Cardiac muscle cell (in vitro differentiated cells and primary cell): Measurements from ENCODE around the gene NCBP2. TPM values are rescaled to one million over a fixed set of nuclear protein-coding genes. Genes with fewer than 3 reads are reported as not detected.

Source experiments
- DNase-seq, 2 donors: peaks; one replicate each; pipeline versions ENCODE4 v3.0.0 to v3.0.0-alpha.2; 2010 to 2017; ENCODE audit warnings: low read depth in 1 of 2, low spot score in 1 of 2
- H3K27ac ChIP-seq: fragments of 200-600 bp; sonication (generic); 2 replicates; pipeline ENCODE4 v1.5.1; 2016
- H3K27me3 ChIP-seq: fragments of 200-600 bp; sonication (generic); 2 replicates; pipeline ENCODE4 v1.6.0; 2016; ENCODE audit warnings: control low read depth
- H3K36me3 ChIP-seq: fragments of 200-600 bp; sonication (generic); 2 replicates; pipeline ENCODE4 v1.5.1; 2016; ENCODE audit warnings: control low read depth
- H3K4me1 ChIP-seq: fragments of 200-600 bp; sonication (generic); 2 replicates; pipeline ENCODE4 v1.8.1; 2017; ENCODE audit warnings: low read depth, mild to moderate bottlenecking, mixed run types
- H3K4me3 ChIP-seq: fragments of 200-600 bp; sonication (generic); 2 replicates; pipeline ENCODE4 v1.5.1; 2016; ENCODE audit warnings: mild to moderate bottlenecking
- H3K9me3 ChIP-seq: fragments of 200-600 bp; sonication (generic); 2 replicates; pipeline ENCODE4 v1.5.1; 2017; ENCODE audit warnings: low read depth, mild to moderate bottlenecking, control low read depth
- polyA plus RNA-seq: library from polyadenylated mRNA; unstranded; fragments of >200 nt; fragmentation: Nextera tagmentation; extraction: Ambion mirVana; gene quantifications from 2 replicates; pipeline ENCODE4 v1.2.1, GENCODE V29; 2016
- total RNA-seq: library from RNA; depleted of rRNA; stranded (reverse); fragments of >200 nt; gene quantifications from 2 replicates; pipeline ENCODE4 v1.2.3, GENCODE V29; 2016
- TF ChIP-seq, protein P1 (sequence below): IDR thresholded peaks from 2 replicates; pipeline ENCODE4 v1.5.1; 2012; ENCODE audit warnings: low read depth, mild to moderate bottlenecking, low read length

The NCBP2 gene
- total and polyA plus RNA-seq, 2 experiments from 2014 or later, result 52.9 to 98.9 TPM

DNA sequence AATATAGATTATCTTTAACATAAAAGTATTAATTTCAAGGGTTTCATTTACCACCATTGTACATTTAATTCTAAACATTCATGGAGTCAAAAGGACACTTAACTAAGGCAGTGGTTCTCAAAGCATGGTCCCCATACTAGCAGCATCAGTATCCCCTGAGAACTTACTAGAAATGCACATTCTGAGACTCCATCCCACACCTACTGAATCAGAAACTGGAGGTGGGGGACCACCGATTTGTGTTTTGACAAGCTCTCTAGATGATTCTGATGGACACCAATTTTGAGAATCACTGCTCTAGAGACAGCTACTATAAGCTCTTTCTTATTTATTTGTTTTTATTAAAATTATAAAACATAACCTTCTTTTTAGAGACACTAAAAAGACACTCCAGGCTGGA is 40.6 kb downstream of the NCBP2 start:
- TF ChIP-seq, protein P1, sequence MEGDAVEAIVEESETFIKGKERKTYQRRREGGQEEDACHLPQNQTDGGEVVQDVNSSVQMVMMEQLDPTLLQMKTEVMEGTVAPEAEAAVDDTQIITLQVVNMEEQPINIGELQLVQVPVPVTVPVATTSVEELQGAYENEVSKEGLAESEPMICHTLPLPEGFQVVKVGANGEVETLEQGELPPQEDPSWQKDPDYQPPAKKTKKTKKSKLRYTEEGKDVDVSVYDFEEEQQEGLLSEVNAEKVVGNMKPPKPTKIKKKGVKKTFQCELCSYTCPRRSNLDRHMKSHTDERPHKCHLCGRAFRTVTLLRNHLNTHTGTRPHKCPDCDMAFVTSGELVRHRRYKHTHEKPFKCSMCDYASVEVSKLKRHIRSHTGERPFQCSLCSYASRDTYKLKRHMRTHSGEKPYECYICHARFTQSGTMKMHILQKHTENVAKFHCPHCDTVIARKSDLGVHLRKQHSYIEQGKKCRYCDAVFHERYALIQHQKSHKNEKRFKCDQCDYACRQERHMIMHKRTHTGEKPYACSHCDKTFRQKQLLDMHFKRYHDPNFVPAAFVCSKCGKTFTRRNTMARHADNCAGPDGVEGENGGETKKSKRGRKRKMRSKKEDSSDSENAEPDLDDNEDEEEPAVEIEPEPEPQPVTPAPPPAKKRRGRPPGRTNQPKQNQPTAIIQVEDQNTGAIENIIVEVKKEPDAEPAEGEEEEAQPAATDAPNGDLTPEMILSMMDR, result no peak
- Histone ChIP-seq H3K4me1 (no peaks in the 10 kb centered on the region), H3K27me3 (no peaks in the 10 kb centered on the region), H3K4me3 (no peak overlapping the region), H3K9me3 (no peaks in the 10 kb centered on the region), H3K36me3 (peaks cover 55% of the 10 kb centered on the region), H3K27ac (no peak overlapping the region)
- no peak for DNase-seq

DNA sequence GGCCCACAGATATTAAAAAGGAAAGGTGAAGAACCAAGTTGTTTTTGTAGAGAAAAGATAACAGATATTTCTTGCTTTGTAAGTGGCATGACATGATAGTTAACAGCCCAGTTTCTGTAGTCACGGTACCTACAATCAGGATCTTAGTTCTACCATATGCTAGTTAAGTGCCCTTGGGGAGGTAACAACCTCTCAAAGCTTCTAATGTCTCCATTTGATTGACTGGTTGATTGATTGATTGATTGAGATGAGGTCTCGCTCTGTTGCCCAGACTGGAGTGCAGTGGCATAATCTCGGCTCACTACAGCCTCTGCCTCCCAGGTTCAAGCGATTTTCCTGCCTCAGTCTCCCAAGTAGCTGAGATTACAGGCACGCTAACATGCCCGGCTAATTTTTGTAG is 46.1 kb downstream of the NCBP2 start:
- Histone ChIP-seq H3K27me3 (no peaks in the 10 kb centered on the region), H3K4me3 (no peak overlapping the region), H3K36me3 (peaks cover 10% of the 10 kb centered on the region), H3K27ac (no peak overlapping the region), H3K9me3 (no peaks in the 10 kb centered on the region), H3K4me1 (no peaks in the 10 kb centered on the region)
- TF ChIP-seq, protein P1, result no peak
- DNase-seq, result no peak

DNA sequence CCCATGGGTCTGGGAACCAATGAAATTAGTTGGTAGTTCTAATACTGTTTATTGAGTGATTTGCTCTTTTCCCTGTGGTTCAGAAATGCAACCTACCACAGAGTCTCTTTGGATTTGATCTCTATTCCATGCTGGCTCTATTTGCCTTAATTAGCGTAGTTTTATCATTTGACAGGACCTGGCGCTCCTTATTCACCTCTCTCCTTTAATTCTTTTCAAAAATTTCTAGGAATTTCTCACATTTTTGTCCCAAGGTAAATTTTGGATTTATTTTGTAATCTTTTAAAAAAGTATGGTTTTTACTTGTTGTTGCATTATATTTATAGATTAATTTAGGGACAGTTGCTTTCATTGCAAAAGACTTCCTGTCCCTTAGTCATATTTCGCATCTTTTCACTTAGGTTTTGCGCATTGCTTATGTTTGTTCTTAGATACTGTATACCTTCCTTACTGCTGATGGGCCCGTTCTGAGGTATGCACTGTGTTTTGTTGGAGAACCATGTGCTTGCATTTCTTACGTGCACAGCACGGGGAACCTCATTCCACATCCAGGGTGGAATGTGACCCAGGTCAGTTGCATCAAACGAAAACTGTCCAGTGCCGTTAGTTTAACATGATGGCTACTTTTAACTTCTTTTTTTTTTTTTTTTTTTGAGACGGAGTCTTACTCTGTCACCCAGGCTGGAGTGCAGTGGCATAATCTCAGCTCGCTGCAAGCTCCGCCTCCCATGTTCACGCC is 47.6 kb downstream of the NCBP2 start:
- no peaks in the 10 kb centered on the region for H3K9me3 ChIP-seq
- H3K27me3 ChIP-seq, result no peaks in the 10 kb centered on the region
- TF ChIP-seq, protein P1, result no peak
- no peak for DNase-seq
- no peaks in the 10 kb centered on the region for H3K4me1 ChIP-seq
- no peak overlapping the region for H3K27ac ChIP-seq
- peaks cover under 1% of the 10 kb centered on the region for H3K36me3 ChIP-seq
- H3K4me3 ChIP-seq, result no peak overlapping the region

DNA sequence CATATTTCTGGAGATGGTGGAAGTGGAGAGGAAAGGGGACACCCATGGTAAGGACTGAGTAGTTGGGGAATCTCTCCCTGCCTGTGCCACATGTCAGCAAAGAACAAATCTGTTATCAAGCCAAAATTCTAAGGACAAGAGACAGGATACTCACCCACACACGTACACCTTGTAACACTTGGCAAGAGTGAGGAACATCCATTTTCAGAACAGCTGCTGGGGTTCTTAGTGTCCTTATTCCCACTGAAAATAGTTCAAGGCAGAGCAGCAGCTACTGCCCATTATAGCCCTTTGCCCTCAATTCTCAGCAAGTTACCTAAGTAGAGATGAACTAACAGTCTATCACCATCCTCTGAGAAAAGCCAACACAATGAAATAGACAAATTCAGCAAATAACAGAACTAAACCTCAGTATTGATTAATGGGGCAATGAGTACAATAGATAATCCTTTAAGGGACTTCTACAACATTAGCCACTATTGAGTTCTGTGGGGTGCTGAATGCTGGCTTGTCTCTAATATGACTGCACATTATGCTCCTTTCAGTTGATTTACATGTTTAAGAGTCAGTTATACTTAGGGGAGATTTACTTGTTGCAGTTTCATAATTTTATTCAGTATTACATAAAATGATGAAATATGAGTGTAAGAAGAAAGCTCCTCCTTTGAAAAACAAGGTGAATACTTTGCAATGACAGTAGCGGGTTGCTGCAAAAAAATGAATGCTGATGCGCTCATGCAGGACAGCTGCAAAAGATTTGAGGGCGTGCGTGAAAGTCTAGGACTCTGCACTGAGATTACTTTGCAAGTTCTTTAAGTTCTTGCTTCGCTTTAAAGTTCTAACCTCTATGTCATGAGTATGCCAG is 52.3 kb downstream of the NCBP2 start:
- Histone ChIP-seq H3K27me3 (no peaks in the 10 kb centered on the region), H3K4me1 (no peaks in the 10 kb centered on the region), H3K27ac (no peak overlapping the region), H3K4me3 (no peak overlapping the region), H3K9me3 (no peaks in the 10 kb centered on the region), H3K36me3 (no peaks in the 10 kb centered on the region)
- DNase-seq, result no peak
- TF ChIP-seq, protein P1, result no peak

DNA sequence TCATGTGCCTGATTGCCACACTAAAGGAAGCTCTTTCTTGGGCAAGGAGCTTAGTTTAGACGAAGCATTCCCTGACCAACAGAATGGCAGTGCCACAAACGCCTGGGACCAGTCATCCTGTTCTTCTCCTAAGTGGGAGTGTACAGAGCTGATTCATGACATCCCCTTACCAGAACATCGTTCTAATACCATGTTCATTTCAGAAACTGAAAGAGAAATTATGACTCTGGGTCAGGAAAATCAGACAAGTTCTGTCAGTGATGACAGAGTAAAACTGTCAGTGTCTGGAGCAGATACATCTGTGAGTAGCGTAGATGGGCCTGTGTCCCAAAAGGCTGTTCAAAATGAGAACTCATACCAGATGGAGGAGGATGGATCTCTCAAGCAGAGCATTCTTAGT is 56.2 kb downstream of the NCBP2 start:
- no peak overlapping the region for H3K27ac ChIP-seq
- no peaks in the 10 kb centered on the region for H3K4me1 ChIP-seq
- H3K4me3 ChIP-seq, result no peak overlapping the region
- no peaks in the 10 kb centered on the region for H3K27me3 ChIP-seq
- no peaks in the 10 kb centered on the region for H3K36me3 ChIP-seq
- no peak for DNase-seq
- H3K9me3 ChIP-seq, result no peaks in the 10 kb centered on the region
- TF ChIP-seq, protein P1, result no peak

Other genes with a start within 250 kb of the NCBP2 start
- 2.9 and 5.0 TPM in 2 replicates for gene CEP19, start 230.3 kb downstream of the NCBP2 start, total RNA-seq
- 8.2 and 9.3 TPM in 2 replicates for gene CEP19, start 230.3 kb downstream of the NCBP2 start, polyA plus RNA-seq
- gene PIGX, start 230.2 kb downstream of the NCBP2 start, total RNA-seq, result 21.7 and 61.3 TPM in 2 replicates
- gene PIGX, start 230.2 kb downstream of the NCBP2 start, polyA plus RNA-seq, result 54.5 and 61.2 TPM in 2 replicates
- gene PAK2, start 202.7 kb downstream of the NCBP2 start, total RNA-seq, result 19.1 and 48.6 TPM in 2 replicates
- 18.5 and 35.4 TPM in 2 replicates for gene PAK2, start 202.7 kb downstream of the NCBP2 start, polyA plus RNA-seq
- gene SENP5, start 74.6 kb downstream of the NCBP2 start, total RNA-seq, result 30.5 and 34.1 TPM in 2 replicates
- gene SENP5, start 74.6 kb downstream of the NCBP2 start, polyA plus RNA-seq, result 8.1 and 11.1 TPM in 2 replicates
- 4.2 and 8.1 TPM in 2 replicates for gene PIGZ, start 26.3 kb upstream of the NCBP2 start, total RNA-seq
- gene PIGZ, start 26.3 kb upstream of the NCBP2 start, polyA plus RNA-seq, result 4.1 and 6.8 TPM in 2 replicates
- 9.0 and 17.8 TPM in 2 replicates for gene MELTF, start 87.3 kb upstream of the NCBP2 start, total RNA-seq
- 12.0 and 16.0 TPM in 2 replicates for gene MELTF, start 87.3 kb upstream of the NCBP2 start, polyA plus RNA-seq